ENCODE results near the gene CMBL. TPM values are rescaled to one million over a fixed set of nuclear protein-coding genes. Genes with fewer than 3 reads are reported as not detected.

CMBL gene
- total and polyA plus RNA-seq, 3 donors from 2014 or later, result 4.3 to 16.1 (median 7.2) TPM

DNA sequence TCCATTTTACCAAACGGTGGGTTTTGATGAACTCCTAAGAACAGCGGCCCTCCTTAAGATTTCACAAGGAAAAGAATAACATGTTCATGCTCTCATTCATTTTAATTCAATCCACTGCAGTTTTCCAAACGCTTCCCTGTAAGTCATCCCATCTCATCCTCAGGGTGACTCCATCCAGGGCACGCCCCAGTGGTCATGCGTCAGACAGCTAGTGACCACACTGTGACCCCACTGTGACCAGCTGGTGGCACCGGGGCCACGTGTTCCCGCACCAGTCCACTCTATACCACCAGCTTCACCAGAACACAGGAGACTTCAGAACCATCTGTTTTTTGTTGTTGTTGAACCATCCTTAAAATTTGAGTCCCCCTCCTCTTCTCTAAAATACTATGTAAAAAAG lies 72.4 kb downstream of the CMBL start:
- Histone ChIP-seq H3K4me1 (no peaks in the 10 kb centered on the region), H3K27ac (no peak overlapping the region), H3K36me3 (ENCODE audit: low read depth, missing control alignments) (no peaks in the 10 kb centered on the region), H3K9me3 (no peaks in the 10 kb centered on the region), H3K4me3 (no peak overlapping the region), H3K27me3 (no peaks in the 10 kb centered on the region)
- no peak for TF ChIP-seq POLR2A (IDR thresholded peaks at IDR 0.05)
- TF ChIP-seq, protein P1, sequence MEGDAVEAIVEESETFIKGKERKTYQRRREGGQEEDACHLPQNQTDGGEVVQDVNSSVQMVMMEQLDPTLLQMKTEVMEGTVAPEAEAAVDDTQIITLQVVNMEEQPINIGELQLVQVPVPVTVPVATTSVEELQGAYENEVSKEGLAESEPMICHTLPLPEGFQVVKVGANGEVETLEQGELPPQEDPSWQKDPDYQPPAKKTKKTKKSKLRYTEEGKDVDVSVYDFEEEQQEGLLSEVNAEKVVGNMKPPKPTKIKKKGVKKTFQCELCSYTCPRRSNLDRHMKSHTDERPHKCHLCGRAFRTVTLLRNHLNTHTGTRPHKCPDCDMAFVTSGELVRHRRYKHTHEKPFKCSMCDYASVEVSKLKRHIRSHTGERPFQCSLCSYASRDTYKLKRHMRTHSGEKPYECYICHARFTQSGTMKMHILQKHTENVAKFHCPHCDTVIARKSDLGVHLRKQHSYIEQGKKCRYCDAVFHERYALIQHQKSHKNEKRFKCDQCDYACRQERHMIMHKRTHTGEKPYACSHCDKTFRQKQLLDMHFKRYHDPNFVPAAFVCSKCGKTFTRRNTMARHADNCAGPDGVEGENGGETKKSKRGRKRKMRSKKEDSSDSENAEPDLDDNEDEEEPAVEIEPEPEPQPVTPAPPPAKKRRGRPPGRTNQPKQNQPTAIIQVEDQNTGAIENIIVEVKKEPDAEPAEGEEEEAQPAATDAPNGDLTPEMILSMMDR (IDR thresholded peaks at IDR 0.05), result no peak
- no peak for DNase-seq
- intact Hi-C loops (cut with DNase I; ENCODE audit: low total_unique reads), result no loop called here
- WGBS, 2 donors, result 85 to 87% methylated on average over 8 of the region's 8 CpGs

DNA sequence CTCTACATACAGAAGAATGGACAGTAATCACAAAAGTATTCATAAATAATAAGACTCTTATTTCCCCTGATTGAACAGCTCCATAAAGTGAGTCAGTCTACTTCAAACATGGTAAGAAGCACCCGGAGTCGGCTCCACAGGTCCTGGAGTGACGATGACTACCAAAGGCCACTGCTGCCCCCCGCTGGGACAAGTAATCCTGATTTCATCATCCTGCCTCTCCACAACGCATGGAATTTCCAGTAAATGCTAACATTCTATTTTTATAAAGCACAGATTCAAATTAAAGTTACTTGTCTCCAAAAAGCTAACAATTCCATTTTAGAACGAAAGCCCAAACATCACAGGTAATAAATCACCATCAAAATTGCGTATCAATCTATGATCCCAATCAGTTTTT lies 74.2 kb downstream of the CMBL start:
- Histone ChIP-seq H3K9me3 (no peaks in the 10 kb centered on the region), H3K27me3 (no peaks in the 10 kb centered on the region), H3K4me3 (no peak overlapping the region), H3K36me3 (ENCODE audit: low read depth, missing control alignments) (no peaks in the 10 kb centered on the region), H3K4me1 (no peaks in the 10 kb centered on the region), H3K27ac (no peak overlapping the region)
- WGBS, 2 donors, result 67 to 71% methylated on average over 7 of the region's 7 CpGs
- TF ChIP-seq, protein P1 (IDR thresholded peaks at IDR 0.05), result no peak
- no peak for TF ChIP-seq POLR2A (IDR thresholded peaks at IDR 0.05)
- intact Hi-C loops (cut with DNase I; ENCODE audit: low total_unique reads), result no loop called here
- no peak for DNase-seq

DNA sequence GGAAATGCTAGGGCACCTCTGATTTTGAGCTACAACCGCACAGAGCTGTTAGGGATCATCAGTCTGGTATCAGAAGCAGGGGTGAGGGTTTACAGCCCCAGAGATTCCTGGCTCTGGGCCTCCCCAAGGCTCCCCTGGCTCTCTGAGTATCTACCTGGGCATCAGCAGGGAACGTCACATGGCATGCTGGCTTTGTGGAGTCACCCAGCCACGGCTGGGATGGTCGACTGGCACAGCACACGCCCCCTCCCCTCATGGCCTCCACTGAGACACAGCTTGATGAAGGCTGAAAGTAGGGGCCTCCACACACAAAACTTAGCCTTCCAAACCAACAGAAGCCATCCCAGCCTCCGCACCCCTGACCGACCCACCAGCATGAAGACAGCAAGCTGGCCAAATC lies 74.7 kb downstream of the CMBL start:
- no peaks in the 10 kb centered on the region for H3K27me3 ChIP-seq
- no peaks in the 10 kb centered on the region for H3K9me3 ChIP-seq
- DNase-seq, result no peak
- intact Hi-C loops (cut with DNase I; ENCODE audit: low total_unique reads), result no loop called here
- TF ChIP-seq, protein P1 (IDR thresholded peaks at IDR 0.05), result no peak
- no peak for TF ChIP-seq POLR2A (IDR thresholded peaks at IDR 0.05)
- WGBS, 2 donors, result 79 to 96% methylated on average over 4 to 7 of the region's 7 CpGs
- H3K27ac ChIP-seq, result no peak overlapping the region
- no peak overlapping the region for H3K4me3 ChIP-seq
- no peaks in the 10 kb centered on the region for H3K36me3 ChIP-seq (ENCODE audit: low read depth, missing control alignments)
- H3K4me1 ChIP-seq, result no peaks in the 10 kb centered on the region

DNA sequence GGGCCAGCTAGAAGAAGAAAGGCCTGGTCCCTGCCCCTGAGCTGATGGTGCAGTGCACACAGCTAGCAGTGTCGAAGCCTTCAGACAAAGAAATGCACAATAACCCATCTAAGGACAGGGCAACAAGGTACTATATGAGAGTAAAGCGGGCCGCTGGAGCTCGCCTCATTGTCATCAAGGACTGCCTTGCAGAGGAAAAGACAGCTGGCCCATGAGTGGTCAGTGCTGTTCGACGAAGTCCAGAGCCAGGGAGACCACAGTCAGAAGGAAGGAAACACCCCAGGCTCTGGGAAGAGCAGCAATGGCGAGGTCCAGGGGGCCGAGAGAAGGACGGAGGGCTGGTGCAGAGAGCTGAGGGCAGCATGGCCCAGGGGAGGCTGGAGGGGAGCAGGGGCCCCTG lies 75.3 kb downstream of the CMBL start:
- TF ChIP-seq, protein P1 (IDR thresholded peaks at IDR 0.05), result no peak
- no peak for TF ChIP-seq POLR2A (IDR thresholded peaks at IDR 0.05)
- intact Hi-C loops (cut with DNase I; ENCODE audit: low total_unique reads), result no loop called here
- H3K4me3 ChIP-seq, result no peak overlapping the region
- no peaks in the 10 kb centered on the region for H3K36me3 ChIP-seq (ENCODE audit: low read depth, missing control alignments)
- WGBS, 2 donors, result 96 to 97% methylated on average over 9 of the region's 9 CpGs
- no peaks in the 10 kb centered on the region for H3K4me1 ChIP-seq
- no peaks in the 10 kb centered on the region for H3K27me3 ChIP-seq
- H3K9me3 ChIP-seq, result no peaks in the 10 kb centered on the region
- no peak for DNase-seq
- no peak overlapping the region for H3K27ac ChIP-seq

DNA sequence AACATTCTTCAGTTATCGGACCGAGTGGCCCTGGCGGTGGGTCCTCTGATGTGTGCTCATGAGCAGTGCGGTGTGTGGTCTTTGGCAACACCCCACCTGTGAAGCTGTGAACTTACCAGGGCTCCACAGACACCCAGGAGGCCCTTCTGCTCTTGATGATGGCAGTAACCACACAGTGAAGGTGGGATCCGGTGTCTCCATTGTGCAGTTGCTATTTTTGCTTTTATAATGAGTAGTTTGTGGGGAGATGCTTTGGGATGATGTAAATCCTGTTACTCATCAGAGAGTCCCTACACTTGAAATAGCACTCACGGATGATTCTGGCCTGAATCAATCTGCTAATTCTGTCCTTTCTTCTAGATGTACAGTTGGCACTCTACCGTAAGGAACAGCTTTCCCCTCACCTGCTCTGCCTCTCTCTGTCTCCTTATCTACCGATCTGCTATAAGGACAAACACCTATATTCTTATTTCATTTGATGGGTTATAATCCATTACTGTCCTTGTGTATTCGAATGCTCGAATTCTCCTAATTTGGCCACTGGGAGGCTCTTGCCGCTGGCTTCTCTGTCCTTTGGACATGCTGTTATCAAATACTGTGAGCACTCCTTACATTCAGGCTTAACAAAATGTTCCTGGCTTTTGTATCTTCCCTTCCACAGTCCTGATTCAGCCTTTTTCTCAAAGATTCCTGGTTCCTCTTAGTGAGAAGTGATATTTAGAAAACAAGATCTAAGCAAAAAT lies 78.2 kb downstream of the CMBL start:
- intact Hi-C loops (cut with DNase I; ENCODE audit: low total_unique reads), result no loop called here
- Histone ChIP-seq H3K27ac (no peak overlapping the region), H3K4me3 (no peak overlapping the region), H3K27me3 (no peaks in the 10 kb centered on the region), H3K36me3 (ENCODE audit: low read depth, missing control alignments) (no peaks in the 10 kb centered on the region), H3K9me3 (no peaks in the 10 kb centered on the region), H3K4me1 (no peaks in the 10 kb centered on the region)
- DNase-seq, result no peak
- no peak for TF ChIP-seq POLR2A (IDR thresholded peaks at IDR 0.05)
- TF ChIP-seq, protein P1 (IDR thresholded peaks at IDR 0.05), result no peak
- 79 to 84% methylated on average over 11 of the region's 11 CpGs for WGBS, 2 donors
